Right atrium auricular region (tissue), 2 donors: Measurements from ENCODE around the gene MUTYH. TPM values are rescaled to one million over a fixed set of nuclear protein-coding genes. Genes with fewer than 3 reads are reported as not detected.

Source experiments
- DNase-seq: peaks from one replicate; pipeline ENCODE4 v3.0.0-alpha.2; 2019; ENCODE audit warnings: low spot score
- H3K27ac ChIP-seq, 2 donors: fragments of 200-600 bp; sonication (generic); 1 replicate in 1 of 2; 2 replicates in 1 of 2; pipeline ENCODE4 v1.5.1; 2016 to 2019
- H3K27me3 ChIP-seq, 2 donors: fragments of 200-600 bp; sonication (generic); one replicate each; pipeline versions ENCODE4 v1.5.1 to v1.6.0; 2017 to 2019
- H3K36me3 ChIP-seq: fragments of 200-600 bp; sonication (generic); one replicate; pipeline ENCODE4 v1.5.1; 2016
- H3K4me1 ChIP-seq, 2 donors: fragments of 200-600 bp; sonication (generic); one replicate each; pipeline versions ENCODE4 v1.5.1 to v1.6.0; 2017 to 2019
- H3K4me3 ChIP-seq, 2 donors: fragments of 200-600 bp; sonication (generic); 1 replicate in 1 of 2; 2 replicates in 1 of 2; pipeline ENCODE4 v1.5.1; 2017 to 2019; ENCODE audit warnings: mild to moderate bottlenecking in 1 of 2, moderate library complexity in 1 of 2
- H3K9me3 ChIP-seq, 2 donors: fragments of 200-600 bp; sonication (generic); one replicate each; pipeline ENCODE4 v1.5.1; 2019
- CTCF ChIP-seq, 2 donors: fragments of 200-600 bp; sonication (generic); IDR thresholded peaks; one replicate each; pipeline ENCODE4 v1.5.1; 2019; ENCODE audit warnings: antibody characterized with exemption in 2 of 2
- total RNA-seq, 2 donors: library from RNA; depleted of rRNA; stranded (reverse); fragments of >200 nt; gene quantifications; one replicate each; pipeline ENCODE4 v1.1.0, GENCODE V29; 2016

The MUTYH gene
- total RNA-seq, 2 donors from 2014 or later: 4.2 to 11.1 TPM

- H3K27ac ChIP-seq: no peak overlapping the region
- H3K4me1 ChIP-seq: peaks cover 0 to under 1% of the 10 kb centered on the region in 2 donors
- no peaks in the 10 kb centered on the region for H3K27me3 ChIP-seq
- H3K9me3 ChIP-seq: no peaks in the 10 kb centered on the region
- DNase-seq: no peak
- no peak overlapping the region for H3K4me3 ChIP-seq
- no peaks in the 10 kb centered on the region for H3K36me3 ChIP-seq
- TF ChIP-seq CTCF (IDR thresholded peaks at IDR 0.05): no peak
Observed at GRCh38 chr1:45380730-45381129, 40.5 kb upstream of the MUTYH start.

- no peak for DNase-seq
- Histone ChIP-seq H3K27ac (no peak overlapping the region), H3K9me3 (no peaks in the 10 kb centered on the region), H3K4me1 (peaks cover 0 to 7% of the 10 kb centered on the region in 2 donors), H3K27me3 (no peaks in the 10 kb centered on the region), H3K4me3 (no peak overlapping the region), H3K36me3 (no peaks in the 10 kb centered on the region)
- TF ChIP-seq CTCF (IDR thresholded peaks at IDR 0.05): no peak
Observed at GRCh38 chr1:45380125-45380524, 39.9 kb upstream of the MUTYH start.

- H3K9me3 ChIP-seq: no peaks in the 10 kb centered on the region
- H3K36me3 ChIP-seq: no peaks in the 10 kb centered on the region
- no peak overlapping the region for H3K4me3 ChIP-seq
- H3K27ac ChIP-seq: no peak overlapping the region
- DNase-seq: no peak
- peaks cover 0 to 7% of the 10 kb centered on the region in 2 donors for H3K4me1 ChIP-seq
- TF ChIP-seq CTCF (IDR thresholded peaks at IDR 0.05): no peak
- H3K27me3 ChIP-seq: no peaks in the 10 kb centered on the region
Observed at GRCh38 chr1:45379524-45379923, 39.3 kb upstream of the MUTYH start.

- H3K9me3 ChIP-seq: no peaks in the 10 kb centered on the region
- no peak for TF ChIP-seq CTCF (IDR thresholded peaks at IDR 0.05)
- DNase-seq: no peak
- no peaks in the 10 kb centered on the region for H3K36me3 ChIP-seq
- H3K4me3 ChIP-seq: no peak overlapping the region
- no peak overlapping the region for H3K27ac ChIP-seq
- H3K27me3 ChIP-seq: no peaks in the 10 kb centered on the region
- peaks cover 0 to 7% of the 10 kb centered on the region in 2 donors for H3K4me1 ChIP-seq
Observed at GRCh38 chr1:45378184-45378583, 37.9 kb upstream of the MUTYH start.

GRCh38 chr1:45375104-45376090 is 35.2 kb upstream of the MUTYH start:
- H3K9me3 ChIP-seq: no peaks in the 10 kb centered on the region
- H3K27me3 ChIP-seq: no peaks in the 10 kb centered on the region
- no peak for TF ChIP-seq CTCF (IDR thresholded peaks at IDR 0.05)
- no peak overlapping the region for H3K27ac ChIP-seq
- H3K4me3 ChIP-seq: no peak overlapping the region
- peaks cover 0 to 7% of the 10 kb centered on the region in 2 donors for H3K4me1 ChIP-seq
- DNase-seq: no peak
- H3K36me3 ChIP-seq: no peaks in the 10 kb centered on the region
